ENCODE results near the gene CAMKK1. TPM values are rescaled to one million over a fixed set of nuclear protein-coding genes. Genes with fewer than 3 reads are reported as not detected.

Gene CAMKK1
- total RNA-seq, 1 donor from 2014 or later = 3.6 TPM

- peaks cover 0 to 9% of the 10 kb centered on the region in 2 donors for H3K4me1 ChIP-seq
- no peak for DNase-seq (ENCODE audit: low spot score in 2 of 2)
- H3K27ac ChIP-seq = no peak overlapping the region
- TF ChIP-seq CTCF (IDR thresholded peaks at IDR 0.05) = peak; percentile 16 to 38 (median 21)
- intact Hi-C loops (cut with DNase I) = loop anchor here (5.0 kb wide), 1 partner anchor 90 kb away; no protein-coding TSS in a partner anchor
- no peaks in the 10 kb centered on the region for H3K27me3 ChIP-seq
- no peaks in the 10 kb centered on the region for H3K9me3 ChIP-seq
- no peak overlapping the region for H3K4me3 ChIP-seq
- peaks cover 48 to 54% of the 10 kb centered on the region in 2 donors for H3K36me3 ChIP-seq
These were observed 65.6 kb downstream of the CAMKK1 start for GRCh38 chr17:3827124-3827773.

GRCh38 chr17:3826191-3826590, 66.7 kb downstream of the CAMKK1 start:
- DNase-seq (ENCODE audit: low spot score in 2 of 2) = no peak
- Histone ChIP-seq H3K27ac (no peak overlapping the region), H3K36me3 (peaks cover 59 to 65% of the 10 kb centered on the region in 2 donors), H3K4me3 (no peak overlapping the region), H3K27me3 (no peaks in the 10 kb centered on the region), H3K4me1 (peaks cover 0 to 9% of the 10 kb centered on the region in 2 donors), H3K9me3 (no peaks in the 10 kb centered on the region)
- no peak for TF ChIP-seq CTCF (IDR thresholded peaks at IDR 0.05)
- intact Hi-C loops (cut with DNase I) = loop anchor here (5.0 kb wide), 1 partner anchor 89 kb away; no protein-coding TSS in a partner anchor

- intact Hi-C loops (cut with DNase I) = no loop called here
- Histone ChIP-seq H3K27me3 (no peaks in the 10 kb centered on the region), H3K4me1 (no peaks in the 10 kb centered on the region), H3K27ac (no peak overlapping the region), H3K9me3 (no peaks in the 10 kb centered on the region), H3K4me3 (no peak overlapping the region), H3K36me3 (peaks cover 83 to 97% of the 10 kb centered on the region in 2 donors)
- TF ChIP-seq CTCF (IDR thresholded peaks at IDR 0.05) = no peak
- DNase-seq (ENCODE audit: low spot score in 2 of 2) = no peak
These were observed 71.8 kb downstream of the CAMKK1 start for GRCh38 chr17:3821101-3821500.

- Histone ChIP-seq H3K36me3 (peaks cover 78 to 97% of the 10 kb centered on the region in 2 donors), H3K27ac (no peak overlapping the region), H3K4me1 (no peaks in the 10 kb centered on the region), H3K4me3 (no peak overlapping the region), H3K27me3 (no peaks in the 10 kb centered on the region), H3K9me3 (no peaks in the 10 kb centered on the region)
- intact Hi-C loops (cut with DNase I) = no loop called here
- TF ChIP-seq CTCF (IDR thresholded peaks at IDR 0.05) = no peak
- DNase-seq (ENCODE audit: low spot score in 2 of 2) = no peak
These were observed 74.1 kb downstream of the CAMKK1 start for GRCh38 chr17:3818786-3819185.

GRCh38 chr17:3817851-3818605, 74.8 kb downstream of the CAMKK1 start:
- H3K4me1 ChIP-seq = no peaks in the 10 kb centered on the region
- intact Hi-C loops (cut with DNase I) = no loop called here
- no peak overlapping the region for H3K27ac ChIP-seq
- no peak overlapping the region for H3K4me3 ChIP-seq
- H3K36me3 ChIP-seq = peaks cover 77 to 97% of the 10 kb centered on the region in 2 donors
- DNase-seq (ENCODE audit: low spot score in 2 of 2) = no peak
- H3K27me3 ChIP-seq = no peaks in the 10 kb centered on the region
- TF ChIP-seq CTCF (IDR thresholded peaks at IDR 0.05) = no peak
- no peaks in the 10 kb centered on the region for H3K9me3 ChIP-seq
